T-helper 9 cell (primary cell): ENCODE data around the gene GNA12.
A peak's percentile ranks its signal among the peaks of the same experiment; 100 is the strongest.
"Not testable (repeated sequence)": the region's sequence is repeated elsewhere in the genome, so short reads cannot be mapped to it uniquely, and the experiment has no call there.

Experiments
- DNase-seq: peaks from one replicate; pipeline ENCODE4 v3.0.0-alpha.2; 2020

The GNA12 gene

GRCh38 chr7:2708547-2709310, 135.4 kb downstream of the GNA12 start:
- no peak for DNase-seq

GRCh38 chr7:2708041-2708440, 136.1 kb downstream of the GNA12 start:
- no peak for DNase-seq

GRCh38 chr7:2707481-2707880, 136.6 kb downstream of the GNA12 start:
- DNase-seq, result no peak

- no peak for DNase-seq
Measured at GRCh38 chr7:2706685-2707126, 137.4 kb downstream of the GNA12 start.

- DNase-seq, result no peak
Measured at GRCh38 chr7:2705371-2706096, 138.6 kb downstream of the GNA12 start.

- DNase-seq, result no peak
Measured at GRCh38 chr7:2702594-2702957, 141.5 kb downstream of the GNA12 start.

- no peak for DNase-seq
Measured at GRCh38 chr7:2701832-2702593, 142.1 kb downstream of the GNA12 start.

- no peak for DNase-seq
Measured at GRCh38 chr7:2701424-2701823, 142.7 kb downstream of the GNA12 start.

GRCh38 chr7:2700141-2700850, 143.8 kb downstream of the GNA12 start:
- DNase-seq, result no peak

- DNase-seq, result no peak
Measured at GRCh38 chr7:2699289-2699620, 144.9 kb downstream of the GNA12 start.

GRCh38 chr7:2698581-2699288, 145.4 kb downstream of the GNA12 start:
- DNase-seq, result peak; percentile 29

- DNase-seq, result not testable (repeated sequence)
Measured at GRCh38 chr7:2694122-2694436, 150.0 kb downstream of the GNA12 start.

- DNase-seq, result not testable (repeated sequence)
Measured at GRCh38 chr7:2693420-2694121, 150.5 kb downstream of the GNA12 start.

GRCh38 chr7:2692543-2692942, 151.6 kb downstream of the GNA12 start:
- no peak for DNase-seq

GRCh38 chr7:2691932-2692439, 152.1 kb downstream of the GNA12 start:
- DNase-seq, result not testable (repeated sequence)

- DNase-seq, result no peak
Measured at GRCh38 chr7:2691011-2691707, 152.9 kb downstream of the GNA12 start.

- no peak for DNase-seq
Measured at GRCh38 chr7:2689951-2690705, 154.0 kb downstream of the GNA12 start.

- no peak for DNase-seq
Measured at GRCh38 chr7:2689343-2689847, 154.7 kb downstream of the GNA12 start.

- no peak for DNase-seq
Measured at GRCh38 chr7:2688409-2689342, 155.4 kb downstream of the GNA12 start.
